GM12878 (cell line): ENCODE measurements around the gene LAMB4. TPM values are rescaled to one million over a fixed set of nuclear protein-coding genes. Genes with fewer than 3 reads are reported as not detected.
A peak's percentile ranks its signal among the peaks of the same experiment; 100 is the strongest.

Source experiments
- ATAC-seq: fragments of 200-7000 bp; cut with Tn5 transposase; 3 replicates; pipeline ENCODE4 v1.9.1; 2020; ENCODE audit warnings: mild to moderate bottlenecking, moderate library complexity
- BruUV-seq: library from RNA; stranded (reverse); fragments of 400-500 nt; replicated peaks from 2 replicates; lab custom pipeline; 2021; lab: Mats Ljungman, UMichigan
- CTCF ChIA-PET: fragments of 300-600 bp; sonication (Branson Sonifier 250); formaldehyde crosslinking; extraction: SDS; loops from one replicate; lab custom pipeline; 2021; ENCODE audit warnings: inconsistent platforms; lab: Yijun Ruan, JAX
- POLR2A ChIA-PET: fragments of 350-600 bp; formaldehyde crosslinking; extraction: SDS; loops from one replicate; lab custom pipeline; 2021; ENCODE audit warnings: inconsistent platforms; lab: Charles Lee
- RAD21 ChIA-PET: fragments of 300-600 bp; sonication (Branson Sonifier 250); formaldehyde crosslinking; loops from one replicate; lab custom pipeline; 2023; ENCODE audit warnings: antibody characterized with exemption; ENCODE audit not compliant: unreplicated experiment; lab: Charles Lee
- SMC1A ChIA-PET: fragments of 300-600 bp; sonication (Branson Sonifier 250); formaldehyde crosslinking; loops from one replicate; lab custom pipeline; 2023; ENCODE audit not compliant: unreplicated experiment, uncharacterized antibody; lab: Charles Lee
- DNase-seq: peaks from one replicate; pipeline ENCODE4 v3.0.0-alpha.2; 2011; ENCODE audit warnings: low read depth, low spot score
- FAIRE-seq: peaks from 3 replicates; lab custom pipeline; 2011; peaks lifted over from hg19 to GRCh38; lab: Jason Lieb, UNC
- H2AFZ ChIP-seq: 2 replicates; pipeline ENCODE4 v1.6.0; 2011; ENCODE audit warnings: low read depth, low read length, control low read depth; ENCODE audit not compliant: control insufficient read depth
- H3K27ac ChIP-seq: 2 replicates; pipeline ENCODE4 v1.5.1; 2011; ENCODE audit warnings: control low read depth; ENCODE audit not compliant: control insufficient read depth, insufficient read depth
- H3K27me3 ChIP-seq, 2 experiments: replicated peaks in 1 of 2; 2 replicates each; pipeline versions ENCODE4 v1.6.0 to v1.6.1; 2011; ENCODE audit warnings: low read length in 1 of 2; ENCODE audit not compliant: control insufficient read depth in 2 of 2, insufficient read depth in 2 of 2
- H3K36me3 ChIP-seq, 2 experiments: 2 replicates each; pipeline ENCODE4 v1.5.1; 2011; ENCODE audit warnings: low read length in 1 of 2; ENCODE audit not compliant: control insufficient read depth in 2 of 2, insufficient read depth in 2 of 2
- H3K4me1 ChIP-seq: 2 replicates; pipeline ENCODE4 v1.6.1; 2011; ENCODE audit warnings: mild to moderate bottlenecking, low read length, moderate library complexity, mixed read lengths; ENCODE audit not compliant: control insufficient read depth, insufficient read depth
- H3K4me2 ChIP-seq: 2 replicates; pipeline ENCODE4 v1.6.0; 2011; ENCODE audit warnings: control low read depth; ENCODE audit not compliant: control insufficient read depth, insufficient read depth
- H3K4me3 ChIP-seq: fragments of 200-600 bp; sonication (generic); 2 replicates; pipeline ENCODE4 v1.5.1; 2016
- H3K79me2 ChIP-seq: 2 replicates; pipeline ENCODE4 v1.6.0; 2011; ENCODE audit warnings: low read length; ENCODE audit not compliant: control insufficient read depth, insufficient read depth
- H3K9ac ChIP-seq: 2 replicates; pipeline ENCODE4 v1.8.0; 2011; ENCODE audit warnings: low read length, control low read depth, mixed read lengths; ENCODE audit not compliant: control insufficient read depth, insufficient read depth
- H3K9me3 ChIP-seq: replicated peaks from 3 replicates; pipeline ENCODE4 v1.5.1; 2011; ENCODE audit warnings: mild to moderate bottlenecking, low read length; ENCODE audit not compliant: control insufficient read depth, insufficient read depth
- H4K20me1 ChIP-seq: 2 replicates; pipeline ENCODE4 v1.6.0; 2011; ENCODE audit not compliant: control insufficient read depth, insufficient read depth
- BHLHE40 ChIP-seq, 2 experiments: fragments of 450-650 bp in 1 of 2; IDR thresholded peaks; 2 replicates each; pipeline ENCODE4 v1.6.1; 2011 to 2017; ENCODE audit warnings: low read depth in 2 of 2, borderline replicate concordance in 1 of 2, improper control_type of control experiment in 1 of 2, low read length in 1 of 2, mild to moderate bottlenecking in 1 of 2
- JUND ChIP-seq: IDR thresholded peaks from 2 replicates; pipeline ENCODE4 v1.6.1; 2012; ENCODE audit warnings: low read depth, mild to moderate bottlenecking, low read length, improper control_type of control experiment, moderate library complexity
- MTA3 ChIP-seq: IDR thresholded peaks from 2 replicates; pipeline ENCODE4 v1.6.1; 2012; ENCODE audit warnings: low read length, inconsistent platforms, borderline replicate concordance
- NR2F1 ChIP-seq: fragments of 450-650 bp; conservative IDR thresholded peaks from 2 replicates; pipeline ENCODE4 v1.6.1; 2017; ENCODE audit warnings: mild to moderate bottlenecking
- SMC3 ChIP-seq: IDR thresholded peaks from 2 replicates; pipeline ENCODE4 v1.6.1; 2011; ENCODE audit warnings: low read length, improper control_type of control experiment, borderline replicate concordance
- SREBF1 ChIP-seq: IDR thresholded peaks from 2 replicates; pipeline ENCODE4 v1.6.1; 2012; ENCODE audit warnings: mild to moderate bottlenecking, low read length
- ZNF622 ChIP-seq: fragments of 450-650 bp; IDR thresholded peaks from 2 replicates; pipeline ENCODE4 v1.6.1; 2017; ENCODE audit warnings: mild to moderate bottlenecking, inconsistent platforms
- WGBS: methylation state at CpG from one replicate; pipeline ENCODE4 v1.1.6; 2016; ENCODE audit warnings: low lambda C conversion rate; ENCODE audit not compliant: insufficient replicate concordance, insufficient coverage; ENCODE audit errors: missing lambda C conversion rate; 5-methylcytosine and 5-hydroxymethylcytosine counted together
- in situ Hi-C: fragments of 300-500 bp; cut with MboI; formaldehyde crosslinking; loops from 9 replicates; pipeline ENCODE4 v1.14.3; 2018; ENCODE audit warnings: mixed read lengths
- intact Hi-C: fragments of 100-400 bp; cut with micrococcal nuclease; formaldehyde crosslinking; loops from one replicate; pipeline ENCODE4 v1.14.2; 2022; ENCODE audit not compliant: unreplicated experiment
- polyA plus RNA-seq, 11 experiments: library from polyadenylated mRNA; depleted of rRNA in 4 of 11; unstranded in 6 of 11; stranded (reverse) in 5 of 11; fragments of >200 nt; fragmentation: Nextera tagmentation in 4 of 11; fragmentation: Illumina TruSeq in 1 of 11; extraction: Ambion mirVana in 4 of 11; extraction: Trizol in 1 of 11; gene quantifications; 1 replicate in 1 of 11; 2 replicates in 10 of 11; pipeline versions ENCODE4 v1.2.1 to v1.2.3, GENCODE V29; 2011 to 2016; ENCODE audit warnings: inconsistent platforms in 2 of 11, missing spikeins in 2 of 11, low read depth in 1 of 11
- total RNA-seq, 4 experiments: library from RNA; depleted of rRNA in 3 of 4; stranded (reverse); fragments of >200 nt in 3 of 4; fragmentation: Illumina TruSeq in 1 of 4; extraction: Trizol in 1 of 4; gene quantifications; 2 replicates each; pipeline versions ENCODE4 v1.2.1 to v1.2.3, GENCODE V29; 2013 to 2021
- TF ChIP-seq, protein P1 (sequence below): IDR thresholded peaks from 2 replicates; pipeline ENCODE4 v1.6.1; 2012; ENCODE audit warnings: improper control_type of control experiment, low read depth, low read length; ENCODE audit not compliant: insufficient replicate concordance
- TF ChIP-seq, protein P2 (sequence below): IDR thresholded peaks from 2 replicates; pipeline ENCODE4 v1.6.1; 2012; ENCODE audit warnings: low read depth, low read length, improper control_type of control experiment
- TF ChIP-seq, protein P3 (sequence below): fragments of 150-350 bp; IDR thresholded peaks from 2 replicates; pipeline ENCODE4 v1.6.1; 2016; ENCODE audit warnings: low read depth, low read length
- TF ChIP-seq, protein P4 (sequence below): IDR thresholded peaks from 2 replicates; pipeline ENCODE4 v1.6.1; 2012; ENCODE audit warnings: low read depth, low read length, improper control_type of control experiment

Gene LAMB4
- total and polyA plus RNA-seq, 10 of the 15 experiments (the other 5 are each of a cell fraction or from before 2014, with no cell fraction given) = 0.04 to 0.06 TPM; not detected in 8

DNA sequence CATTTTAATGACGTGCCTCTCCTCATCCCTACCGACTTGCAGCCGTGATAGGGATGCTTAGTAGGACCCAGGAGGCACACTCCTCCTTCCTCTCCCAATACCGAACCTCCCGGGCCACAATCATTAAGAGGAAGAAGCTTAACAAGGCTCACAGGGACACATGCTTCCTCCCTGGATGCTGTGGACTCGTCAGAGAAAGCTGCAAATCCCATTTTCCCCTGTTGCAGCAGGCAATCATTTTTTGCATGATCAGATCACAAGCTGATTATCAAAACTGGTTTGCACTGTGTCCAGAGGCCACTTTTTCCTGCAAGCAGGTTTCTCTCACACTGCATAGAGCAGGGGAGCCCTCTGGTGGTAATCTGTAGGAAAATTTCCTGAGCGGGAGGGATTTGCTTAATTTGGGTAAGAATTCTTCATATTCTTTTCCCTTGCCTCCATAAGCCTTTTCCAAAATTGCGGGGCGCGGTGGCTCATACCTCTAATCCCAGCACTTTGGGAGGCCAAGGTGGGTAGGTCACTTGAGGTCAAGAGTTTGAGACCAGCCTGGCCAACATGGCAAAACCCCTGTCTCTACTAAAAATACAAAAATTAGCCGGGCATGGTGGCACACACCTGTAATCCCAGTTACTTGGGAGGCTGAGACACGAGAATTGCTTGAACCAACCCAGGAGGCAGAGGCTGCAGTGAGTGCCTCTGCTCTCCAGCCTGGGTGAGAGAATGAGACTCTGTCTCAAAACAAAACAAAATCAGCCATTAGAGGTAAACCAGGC, 16.1 kb upstream of the LAMB4 start:
- Histone ChIP-seq H3K4me3 (no peak overlapping the region), H2AFZ (no peak overlapping the region), H4K20me1 (no peaks in the 10 kb centered on the region), H3K79me2 (no peaks in the 10 kb centered on the region), H3K36me3 (no peaks in the 10 kb centered on the region), H3K27me3 (peaks cover 0 to 4% of the 10 kb centered on the region in 2 experiments; a peak in 1 of 4 replicates), H3K27ac (no peak overlapping the region), H3K9ac (no peak overlapping the region), H3K4me1 (no peaks in the 10 kb centered on the region), H3K4me2 (peak overlapping the region; percentile 30; the same call in 1 of the 2 replicates), H3K9me3 (no peaks in the 10 kb centered on the region)
- DNase-seq (peak; percentile 12), FAIRE-seq (peak; percentile 64), ATAC-seq (peak; percentile 86)
- in situ Hi-C loops (loop anchor here (5.0 kb wide), 1 partner anchor 34 kb away; no protein-coding TSS in a partner anchor), intact Hi-C loops (loop anchor here (1.0 to 10.0 kb wide), 4 partner anchors 32 to 401 kb away; partner anchors contain the start of gene CBLL1)
- ChIA-PET POLR2A (interaction anchor here (0.6 to 3.0 kb wide), 6 partner anchors 11 to 40 kb away, joined by 3 to 12 read pairs (median 6); partner anchors contain the start of gene LAMB4), RAD21 (interaction anchor here (0.5 to 3.3 kb wide), 12 partner anchors 13 to 348 kb away, joined by 3 to 142 read pairs (median 7); partner anchors contain the start of gene LAMB4), CTCF (interaction anchor here (0.6 to 3.4 kb wide), 30 partner anchors 12 to 919 kb away, joined by 3 to 254 read pairs (median 4); partner anchors contain the start of genes DLD and PNPLA8), SMC1A (interaction anchor here (0.7 to 5.2 kb wide), 20 partner anchors 10 to 351 kb away, joined by 3 to 130 read pairs (median 5); partner anchors contain the start of gene LAMB4)
- 19% methylated on average over 12 of the region's 12 CpGs for WGBS
- BruUV-seq = no TSS peak
- no peak for TF ChIP-seq NR2F1
- TF ChIP-seq, protein P1, sequence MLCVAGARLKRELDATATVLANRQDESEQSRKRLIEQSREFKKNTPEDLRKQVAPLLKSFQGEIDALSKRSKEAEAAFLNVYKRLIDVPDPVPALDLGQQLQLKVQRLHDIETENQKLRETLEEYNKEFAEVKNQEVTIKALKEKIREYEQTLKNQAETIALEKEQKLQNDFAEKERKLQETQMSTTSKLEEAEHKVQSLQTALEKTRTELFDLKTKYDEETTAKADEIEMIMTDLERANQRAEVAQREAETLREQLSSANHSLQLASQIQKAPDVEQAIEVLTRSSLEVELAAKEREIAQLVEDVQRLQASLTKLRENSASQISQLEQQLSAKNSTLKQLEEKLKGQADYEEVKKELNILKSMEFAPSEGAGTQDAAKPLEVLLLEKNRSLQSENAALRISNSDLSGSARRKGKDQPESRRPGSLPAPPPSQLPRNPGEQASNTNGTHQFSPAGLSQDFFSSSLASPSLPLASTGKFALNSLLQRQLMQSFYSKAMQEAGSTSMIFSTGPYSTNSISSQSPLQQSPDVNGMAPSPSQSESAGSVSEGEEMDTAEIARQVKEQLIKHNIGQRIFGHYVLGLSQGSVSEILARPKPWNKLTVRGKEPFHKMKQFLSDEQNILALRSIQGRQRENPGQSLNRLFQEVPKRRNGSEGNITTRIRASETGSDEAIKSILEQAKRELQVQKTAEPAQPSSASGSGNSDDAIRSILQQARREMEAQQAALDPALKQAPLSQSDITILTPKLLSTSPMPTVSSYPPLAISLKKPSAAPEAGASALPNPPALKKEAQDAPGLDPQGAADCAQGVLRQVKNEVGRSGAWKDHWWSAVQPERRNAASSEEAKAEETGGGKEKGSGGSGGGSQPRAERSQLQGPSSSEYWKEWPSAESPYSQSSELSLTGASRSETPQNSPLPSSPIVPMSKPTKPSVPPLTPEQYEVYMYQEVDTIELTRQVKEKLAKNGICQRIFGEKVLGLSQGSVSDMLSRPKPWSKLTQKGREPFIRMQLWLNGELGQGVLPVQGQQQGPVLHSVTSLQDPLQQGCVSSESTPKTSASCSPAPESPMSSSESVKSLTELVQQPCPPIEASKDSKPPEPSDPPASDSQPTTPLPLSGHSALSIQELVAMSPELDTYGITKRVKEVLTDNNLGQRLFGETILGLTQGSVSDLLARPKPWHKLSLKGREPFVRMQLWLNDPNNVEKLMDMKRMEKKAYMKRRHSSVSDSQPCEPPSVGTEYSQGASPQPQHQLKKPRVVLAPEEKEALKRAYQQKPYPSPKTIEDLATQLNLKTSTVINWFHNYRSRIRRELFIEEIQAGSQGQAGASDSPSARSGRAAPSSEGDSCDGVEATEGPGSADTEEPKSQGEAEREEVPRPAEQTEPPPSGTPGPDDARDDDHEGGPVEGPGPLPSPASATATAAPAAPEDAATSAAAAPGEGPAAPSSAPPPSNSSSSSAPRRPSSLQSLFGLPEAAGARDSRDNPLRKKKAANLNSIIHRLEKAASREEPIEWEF = no peak
- TF ChIP-seq ZNF622 = no peak
- peak in 1 of 2 experiments; percentile 33; a peak in 1 of 4 replicates for TF ChIP-seq BHLHE40 (IDR thresholded peaks at IDR 0.05; ENCODE audit: borderline replicate concordance in 1 of 2, low read depth in 2 of 2, low read length in 1 of 2)
- TF ChIP-seq JUND = no peak
- TF ChIP-seq, protein P2, sequence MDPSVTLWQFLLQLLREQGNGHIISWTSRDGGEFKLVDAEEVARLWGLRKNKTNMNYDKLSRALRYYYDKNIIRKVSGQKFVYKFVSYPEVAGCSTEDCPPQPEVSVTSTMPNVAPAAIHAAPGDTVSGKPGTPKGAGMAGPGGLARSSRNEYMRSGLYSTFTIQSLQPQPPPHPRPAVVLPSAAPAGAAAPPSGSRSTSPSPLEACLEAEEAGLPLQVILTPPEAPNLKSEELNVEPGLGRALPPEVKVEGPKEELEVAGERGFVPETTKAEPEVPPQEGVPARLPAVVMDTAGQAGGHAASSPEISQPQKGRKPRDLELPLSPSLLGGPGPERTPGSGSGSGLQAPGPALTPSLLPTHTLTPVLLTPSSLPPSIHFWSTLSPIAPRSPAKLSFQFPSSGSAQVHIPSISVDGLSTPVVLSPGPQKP = no peak
- TF ChIP-seq, protein P3, sequence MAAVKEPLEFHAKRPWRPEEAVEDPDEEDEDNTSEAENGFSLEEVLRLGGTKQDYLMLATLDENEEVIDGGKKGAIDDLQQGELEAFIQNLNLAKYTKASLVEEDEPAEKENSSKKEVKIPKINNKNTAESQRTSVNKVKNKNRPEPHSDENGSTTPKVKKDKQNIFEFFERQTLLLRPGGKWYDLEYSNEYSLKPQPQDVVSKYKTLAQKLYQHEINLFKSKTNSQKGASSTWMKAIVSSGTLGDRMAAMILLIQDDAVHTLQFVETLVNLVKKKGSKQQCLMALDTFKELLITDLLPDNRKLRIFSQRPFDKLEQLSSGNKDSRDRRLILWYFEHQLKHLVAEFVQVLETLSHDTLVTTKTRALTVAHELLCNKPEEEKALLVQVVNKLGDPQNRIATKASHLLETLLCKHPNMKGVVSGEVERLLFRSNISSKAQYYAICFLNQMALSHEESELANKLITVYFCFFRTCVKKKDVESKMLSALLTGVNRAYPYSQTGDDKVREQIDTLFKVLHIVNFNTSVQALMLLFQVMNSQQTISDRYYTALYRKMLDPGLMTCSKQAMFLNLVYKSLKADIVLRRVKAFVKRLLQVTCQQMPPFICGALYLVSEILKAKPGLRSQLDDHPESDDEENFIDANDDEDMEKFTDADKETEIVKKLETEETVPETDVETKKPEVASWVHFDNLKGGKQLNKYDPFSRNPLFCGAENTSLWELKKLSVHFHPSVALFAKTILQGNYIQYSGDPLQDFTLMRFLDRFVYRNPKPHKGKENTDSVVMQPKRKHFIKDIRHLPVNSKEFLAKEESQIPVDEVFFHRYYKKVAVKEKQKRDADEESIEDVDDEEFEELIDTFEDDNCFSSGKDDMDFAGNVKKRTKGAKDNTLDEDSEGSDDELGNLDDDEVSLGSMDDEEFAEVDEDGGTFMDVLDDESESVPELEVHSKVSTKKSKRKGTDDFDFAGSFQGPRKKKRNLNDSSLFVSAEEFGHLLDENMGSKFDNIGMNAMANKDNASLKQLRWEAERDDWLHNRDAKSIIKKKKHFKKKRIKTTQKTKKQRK = no peak
- TF ChIP-seq MTA3 = no peak
- TF ChIP-seq, protein P4, sequence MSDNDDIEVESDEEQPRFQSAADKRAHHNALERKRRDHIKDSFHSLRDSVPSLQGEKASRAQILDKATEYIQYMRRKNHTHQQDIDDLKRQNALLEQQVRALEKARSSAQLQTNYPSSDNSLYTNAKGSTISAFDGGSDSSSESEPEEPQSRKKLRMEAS = no peak
- TF ChIP-seq SMC3 = peak; percentile 98
- TF ChIP-seq SREBF1 = no peak
